ENCODE results near the gene UMAD1.
"Not testable (repeated sequence)": the region's sequence is repeated elsewhere in the genome, so short reads cannot be mapped to it uniquely, and the experiment has no call there.

Gene UMAD1

DNA sequence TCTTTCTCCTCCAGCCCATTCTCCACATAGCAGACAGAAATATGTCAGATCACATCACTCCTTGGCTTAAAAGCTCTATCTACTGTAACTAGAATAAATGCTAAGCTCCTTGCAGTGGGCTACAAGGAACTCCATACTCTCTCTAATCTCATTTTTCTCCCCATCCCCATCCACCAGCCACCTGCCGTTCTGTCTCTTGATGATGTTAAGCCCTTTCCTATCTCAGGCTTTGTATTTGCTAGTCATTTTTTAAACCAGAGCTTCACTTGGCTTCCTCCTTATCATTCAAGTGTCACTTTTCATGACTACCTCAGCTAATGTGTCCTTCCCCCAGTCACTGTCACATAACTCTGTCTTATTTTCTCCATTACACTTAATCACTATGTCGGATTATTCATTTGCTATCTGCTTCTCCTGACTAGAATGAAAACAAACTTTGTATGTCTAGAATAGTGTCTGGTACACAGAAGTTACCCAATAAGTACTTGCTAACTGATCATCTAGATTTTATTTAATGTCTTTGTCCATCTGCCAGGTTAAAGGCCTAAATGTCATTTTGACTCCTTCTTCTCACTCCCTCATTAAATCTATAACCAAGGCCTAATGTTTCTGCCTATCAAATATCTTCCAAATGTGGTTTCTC is 165.1 kb downstream of the UMAD1 start:
- DNase-seq, result no peak

DNA sequence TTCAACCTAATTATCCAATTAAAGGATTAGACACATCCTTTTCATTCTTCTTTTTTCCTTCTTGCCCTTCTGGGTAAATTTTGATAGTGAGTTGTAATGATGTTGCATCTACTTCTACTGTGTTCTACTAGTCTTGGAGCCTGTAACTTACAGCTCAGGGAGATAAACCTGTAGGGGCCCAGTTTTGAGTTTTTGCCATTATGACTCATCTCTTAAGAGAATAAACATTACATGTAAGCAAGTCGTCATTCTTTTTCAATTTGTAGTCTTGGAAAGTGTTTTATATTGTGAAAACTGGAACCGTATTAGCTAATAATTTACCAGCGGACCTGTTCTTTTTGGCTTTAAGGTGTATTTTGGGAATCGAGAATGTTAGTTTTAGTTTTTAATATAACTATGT is 167.6 kb downstream of the UMAD1 start:
- DNase-seq, result no peak

DNA sequence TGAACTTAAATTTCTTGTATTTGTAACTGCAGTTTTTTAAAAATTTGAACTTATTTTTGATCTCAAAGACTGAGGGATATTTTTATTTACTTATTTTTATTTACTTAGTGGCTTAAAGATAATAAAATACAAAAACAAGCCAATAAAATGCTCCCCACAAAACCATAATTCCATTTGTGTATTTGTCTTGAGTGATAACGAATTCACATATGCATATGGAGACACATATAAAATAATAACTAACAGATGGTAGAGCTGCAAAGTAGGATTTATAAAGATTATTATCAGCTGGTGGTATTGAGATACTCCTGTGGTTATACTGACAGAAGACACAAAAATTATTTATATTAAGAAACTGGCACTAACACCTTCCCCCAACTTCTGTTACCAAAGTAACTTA is 168.1 kb downstream of the UMAD1 start:
- no peak for DNase-seq

DNA sequence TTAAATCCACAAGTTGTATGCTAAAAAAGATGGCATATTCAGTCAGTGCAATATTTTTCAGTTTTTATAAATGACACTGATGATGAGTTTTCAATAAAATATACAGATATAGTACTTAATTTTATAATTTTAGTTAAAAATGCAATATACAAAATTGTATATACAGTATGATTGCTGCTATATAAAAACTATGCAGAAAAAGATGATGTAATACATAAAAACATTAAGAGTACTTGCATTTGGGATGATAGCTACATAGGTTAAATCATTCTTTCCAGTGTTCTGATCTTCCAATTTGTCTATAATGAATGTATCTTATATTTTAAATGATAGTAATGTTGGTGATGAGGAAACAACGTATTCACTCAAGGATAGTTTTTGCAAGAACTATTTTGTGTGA is 169.8 kb downstream of the UMAD1 start:
- DNase-seq, result no peak

GRCh38 chr7:7810826-7811225 is 170.3 kb downstream of the UMAD1 start:
- no peak for DNase-seq

DNA sequence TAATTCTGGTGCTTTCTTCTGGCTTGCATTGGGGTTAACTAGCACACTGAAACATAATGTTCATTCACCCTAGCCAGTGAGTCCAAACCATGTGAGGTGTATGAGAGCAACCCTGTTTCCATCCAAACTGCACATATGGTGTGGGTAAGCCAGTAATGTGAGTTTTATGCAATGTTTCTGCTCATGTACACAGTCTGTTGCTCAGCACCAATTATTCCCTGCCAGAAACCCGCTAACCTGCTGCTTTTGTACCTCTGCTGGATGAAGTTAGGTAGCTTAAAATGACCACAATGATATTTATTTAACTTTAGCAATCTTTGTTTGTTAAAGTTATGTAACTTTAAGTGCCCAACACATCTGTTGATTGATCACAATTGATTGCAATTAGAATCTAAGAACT is 171.6 kb downstream of the UMAD1 start:
- DNase-seq, result no peak

- DNase-seq, result no peak
Measured at GRCh38 chr7:7815395-7815794, 174.8 kb downstream of the UMAD1 start.

DNA sequence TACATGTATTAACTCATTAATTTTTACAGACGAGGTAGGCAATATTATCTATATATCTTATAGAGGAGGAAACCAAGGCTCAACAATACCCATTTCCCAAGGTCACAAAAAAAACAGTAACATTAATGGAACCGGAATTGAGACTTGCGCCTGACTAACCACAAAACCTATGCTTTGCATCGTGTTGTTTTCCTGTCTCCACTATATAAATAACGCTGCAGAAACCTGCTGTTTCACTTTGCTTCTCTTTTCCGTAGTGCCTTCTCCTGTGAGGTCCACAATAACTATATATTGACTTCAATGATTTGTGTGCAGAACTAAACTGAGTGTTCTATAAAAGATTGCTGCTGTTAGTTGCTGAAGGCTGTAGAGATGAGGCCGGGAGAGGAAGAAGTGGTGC is 175.5 kb downstream of the UMAD1 start:
- DNase-seq, result peak; percentile 1

- DNase-seq, result no peak
Measured at GRCh38 chr7:7816816-7817536, 176.4 kb downstream of the UMAD1 start.

DNA sequence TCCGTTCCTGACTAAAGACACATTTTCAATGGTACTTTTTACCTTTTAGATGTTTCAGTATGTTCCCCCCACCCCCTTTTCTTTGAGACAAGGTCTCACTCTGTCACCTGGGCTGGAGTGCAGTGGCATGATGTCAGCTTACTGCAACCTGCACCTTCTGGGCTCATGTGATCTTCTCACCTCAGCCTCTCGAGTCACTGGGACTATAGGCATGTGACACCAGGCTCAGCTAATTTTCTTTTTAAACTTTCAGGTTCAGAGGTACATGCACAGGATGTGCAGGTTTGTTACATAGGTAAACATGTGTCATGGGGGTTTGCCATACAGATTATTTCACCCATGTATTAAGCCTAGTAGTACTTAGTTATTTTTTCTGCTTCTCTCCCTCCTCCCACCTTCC is 177.2 kb downstream of the UMAD1 start:
- DNase-seq, result no peak

DNA sequence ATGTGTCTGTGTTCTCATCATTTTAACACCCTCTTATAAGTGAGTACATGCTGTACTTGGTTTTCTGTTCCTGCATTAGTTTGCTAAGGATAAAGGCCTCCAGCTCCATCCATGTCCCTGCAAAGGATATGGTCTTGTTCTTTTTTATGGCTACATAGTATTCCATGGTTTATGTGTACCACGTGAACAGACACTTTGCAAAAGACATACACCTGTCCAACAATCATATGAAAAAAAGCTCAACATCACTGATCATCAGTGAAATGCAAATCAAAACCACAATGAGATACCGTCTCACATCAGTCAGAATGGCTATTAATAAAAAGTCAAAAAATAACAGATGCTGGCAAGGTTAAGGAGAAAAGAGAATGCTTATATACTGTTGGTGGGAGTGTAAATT is 177.6 kb downstream of the UMAD1 start:
- not testable (repeated sequence) for DNase-seq

- DNase-seq, result no peak
Measured at GRCh38 chr7:7819442-7820247, 179.1 kb downstream of the UMAD1 start.

- DNase-seq, result no peak
Measured at GRCh38 chr7:7820409-7820808, 179.9 kb downstream of the UMAD1 start.

- no peak for DNase-seq
Measured at GRCh38 chr7:7820939-7821338, 180.4 kb downstream of the UMAD1 start.

DNA sequence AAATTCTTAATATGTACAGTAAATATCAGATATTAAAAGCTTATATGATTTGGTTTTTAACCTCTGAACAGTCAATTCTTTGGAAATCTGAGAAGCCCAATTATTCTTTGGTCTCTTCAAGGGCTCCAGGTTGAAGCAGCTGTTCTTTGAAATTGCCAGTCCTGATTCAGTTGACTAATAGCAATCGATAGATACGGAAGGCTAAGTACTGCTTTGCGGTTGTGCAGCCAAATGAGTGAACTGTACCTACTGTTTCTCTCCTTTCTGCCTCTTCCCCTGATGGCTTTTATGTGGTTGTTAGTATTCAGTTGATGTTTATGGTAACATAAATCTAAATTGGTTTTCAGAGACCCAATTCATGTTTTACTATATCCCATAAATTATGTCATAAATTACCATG is 181.0 kb downstream of the UMAD1 start:
- DNase-seq, result no peak

DNA sequence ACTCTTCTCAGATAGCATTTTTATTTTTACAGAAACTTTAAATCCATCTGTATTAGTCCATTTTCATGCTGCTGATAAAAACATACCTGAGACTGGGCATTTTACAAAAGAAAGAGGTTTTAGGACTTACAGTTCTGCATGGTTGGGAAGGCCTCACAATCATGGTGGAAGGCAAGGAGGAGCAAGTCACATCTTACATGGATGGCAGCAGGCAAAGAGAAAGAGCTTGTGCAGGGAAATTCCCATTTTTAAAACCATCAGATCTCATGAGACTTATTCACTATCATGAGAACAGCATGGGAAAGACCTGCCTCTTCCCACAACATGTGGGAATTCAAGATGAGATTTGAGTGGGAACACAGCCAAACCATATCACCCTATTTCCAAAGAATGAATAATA is 184.7 kb downstream of the UMAD1 start:
- not testable (repeated sequence) for DNase-seq

DNA sequence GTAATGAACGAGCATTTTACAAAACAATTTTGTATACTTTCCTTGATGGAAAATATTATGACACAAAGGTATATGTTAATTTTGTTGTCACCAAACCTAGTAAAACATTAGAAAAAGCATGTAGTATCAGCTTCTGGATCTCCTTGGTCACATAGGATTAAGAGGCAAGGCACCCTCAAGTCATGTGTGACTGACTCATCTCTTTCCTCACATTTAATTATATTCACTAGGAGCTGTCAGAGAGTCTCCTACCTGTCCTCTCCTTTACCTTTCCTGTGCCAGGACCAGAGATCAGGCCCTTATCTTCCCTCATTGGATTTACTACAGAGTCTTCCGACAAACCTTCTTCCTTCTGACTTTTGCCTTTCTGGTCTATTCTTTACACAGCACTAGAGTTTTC is 189.1 kb downstream of the UMAD1 start:
- DNase-seq, result no peak

DNA sequence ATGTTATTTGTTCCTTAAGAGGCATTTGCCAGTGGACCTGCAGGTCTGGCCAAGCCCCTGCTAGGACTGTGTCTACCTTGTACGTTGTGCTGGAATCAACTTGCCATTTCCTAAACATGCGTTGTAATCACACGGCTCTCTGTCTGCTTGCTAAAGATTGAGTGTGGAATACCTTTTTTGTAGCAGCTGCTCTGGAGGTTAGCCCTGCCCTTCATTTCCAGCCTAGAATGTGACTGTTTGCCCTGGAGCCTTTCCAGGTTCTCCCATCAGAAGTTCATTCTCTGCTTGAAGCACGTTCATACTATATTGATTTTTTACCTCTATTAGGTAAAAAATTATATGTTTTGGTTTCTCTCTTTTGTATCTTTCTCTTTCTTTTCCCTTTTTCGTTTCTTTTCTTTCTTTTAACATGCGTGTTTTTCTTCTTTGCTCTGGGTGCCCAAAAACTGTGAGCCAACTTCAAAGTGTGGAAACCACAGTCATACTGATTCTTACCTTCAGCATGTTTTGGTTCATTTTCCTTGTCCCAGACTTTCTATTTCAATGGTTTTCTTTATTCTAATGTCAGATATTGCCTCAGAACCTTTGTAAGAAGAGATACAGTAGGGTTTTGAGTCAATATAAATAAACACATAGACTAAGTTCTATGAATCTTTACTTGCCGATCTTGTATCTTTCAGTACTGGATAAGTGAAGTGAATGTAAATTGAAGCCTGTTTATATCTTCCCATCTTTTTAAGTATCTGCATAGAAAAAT is 189.7 kb downstream of the UMAD1 start:
- DNase-seq, result no peak

- no peak for DNase-seq
Measured at GRCh38 chr7:7832518-7832917, 192.0 kb downstream of the UMAD1 start.

DNA sequence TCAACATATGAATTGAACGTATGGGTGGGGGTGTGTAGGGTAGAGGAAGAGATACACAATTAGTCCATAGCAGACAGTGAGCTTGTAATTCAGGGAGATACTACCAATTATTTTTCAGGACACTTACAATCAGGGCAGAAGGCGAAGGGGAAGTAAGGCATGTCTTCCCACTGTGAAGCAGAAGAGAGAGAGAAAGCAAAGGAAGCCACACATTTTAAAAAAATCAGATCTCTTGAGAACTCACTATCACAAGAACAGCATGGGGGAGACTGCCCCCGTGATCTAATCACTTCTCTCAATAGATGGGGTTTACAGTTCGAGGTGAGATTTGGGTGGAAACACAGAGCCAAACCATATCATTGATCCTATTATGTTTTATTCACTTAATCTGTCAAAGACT is 194.2 kb downstream of the UMAD1 start:
- no peak for DNase-seq

- DNase-seq, result no peak
Measured at GRCh38 chr7:7841027-7841426, 200.5 kb downstream of the UMAD1 start.

DNA sequence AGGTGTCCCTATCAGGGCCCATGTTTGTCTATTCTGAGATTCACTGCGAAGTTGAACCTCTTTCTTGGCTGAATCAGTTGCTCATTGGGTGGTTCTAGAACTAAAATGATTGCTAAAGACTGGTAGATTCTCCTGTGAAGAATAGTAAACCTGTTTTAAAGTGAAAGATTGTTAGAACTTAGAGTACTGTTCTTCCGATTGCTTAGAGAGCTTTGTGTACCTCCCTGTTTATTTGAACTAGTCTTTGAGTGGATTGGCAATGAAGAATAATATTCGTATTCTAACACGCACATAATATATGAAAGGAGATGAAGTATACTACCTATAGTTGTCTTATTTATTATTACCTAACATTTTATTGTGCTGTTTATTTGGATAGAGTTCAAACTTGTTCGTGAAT is 202.7 kb downstream of the UMAD1 start:
- DNase-seq, result no peak

DNA sequence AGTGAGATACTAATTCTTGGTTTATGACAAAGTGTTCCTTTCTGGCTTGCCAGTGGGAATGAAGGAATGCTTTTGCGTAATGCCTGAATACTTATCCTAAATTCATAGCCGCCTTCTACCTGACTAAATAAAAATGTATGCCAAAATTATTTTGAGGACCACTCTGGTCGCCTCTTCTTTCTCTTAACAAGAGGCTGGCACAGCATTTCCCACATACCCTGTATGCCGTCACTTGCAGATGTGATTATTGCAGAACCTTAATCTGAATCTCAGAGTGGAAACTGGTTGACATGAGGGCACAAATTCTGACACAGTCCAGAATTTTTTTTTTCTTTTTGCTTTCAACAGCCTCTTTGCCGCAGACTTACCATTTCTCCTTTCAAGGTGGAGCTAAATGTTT is 203.4 kb downstream of the UMAD1 start:
- DNase-seq, result no peak
